ENCODE measurements around the gene RPL29. TPM values are rescaled to one million over a fixed set of nuclear protein-coding genes. Genes with fewer than 3 reads are reported as not detected.

Gene RPL29
- total and polyA plus RNA-seq, 2 of the 8 experiments (the other 6 are each of a cell fraction or from before 2014, with no cell fraction given) = 1,467 to 2,660 TPM

DNA sequence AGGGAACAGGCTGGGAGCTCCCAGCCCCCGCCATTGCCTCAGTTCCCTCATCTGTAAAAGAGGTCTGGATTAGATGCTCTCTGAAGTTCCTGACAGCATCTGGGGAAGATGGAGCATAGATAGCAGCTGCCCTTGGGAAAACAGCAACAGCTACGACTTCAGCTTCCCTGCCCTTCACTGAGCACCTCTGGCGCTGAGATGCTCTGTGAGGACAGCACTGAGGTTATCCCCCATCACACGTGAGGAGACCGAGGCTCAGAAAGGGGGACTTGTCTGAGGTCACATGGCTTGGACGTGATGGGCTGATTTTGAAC is 11.1 kb upstream of the RPL29 start:
- Histone ChIP-seq H3K36me3 (ENCODE audit: control insufficient read depth in 2 of 4, insufficient read depth in 4 of 4, low read length in 3 of 4) (no peaks in the 10 kb centered on the region), H2BK15ac (ENCODE audit: low read length) (peak overlapping the region; percentile 33; the same call in 1 of the 2 replicates), H2BK20ac (ENCODE audit: low read length) (0 out of 2 replicates have a peak overlapping the region, but pooled peaks have one; percentile 13), H3K4ac (replicated peaks; ENCODE audit: insufficient read length, low read depth, low read length) (peak overlapping the region; percentile 27), H3K4me1 (replicated peaks in 1 of 4; ENCODE audit: control insufficient read depth in 3 of 4, insufficient read depth in 4 of 4, low read length in 3 of 4) (peaks cover 8 to 46% (median 33%) of the 10 kb centered on the region in 4 experiments), H2BK120ac (replicated peaks; ENCODE audit: low read depth, low read length) (no peak overlapping the region), H3K56ac (replicated peaks; ENCODE audit: insufficient read length, low read depth, low read length) (no peak overlapping the region), H3K27ac (ENCODE audit: low read depth, low read length) (no peak overlapping the region), H3K79me2 (ENCODE audit: control insufficient read depth in 1 of 2, insufficient read depth in 2 of 2, low read length in 2 of 2) (no peaks in the 10 kb centered on the region), H3K23ac (ENCODE audit: insufficient read length) (no peak overlapping the region), H3K79me1 (ENCODE audit: low read depth, low read length) (no peaks in the 10 kb centered on the region), H4K91ac (replicated peaks; ENCODE audit: insufficient read length, low read length) (peak overlapping the region; percentile 88), H2AK5ac (ENCODE audit: low read depth, low read length) (peak overlapping the region; percentile 49; the same call in 1 of the 2 replicates), H4K8ac (ENCODE audit: extremely low read depth, insufficient read depth, low read length) (no peak overlapping the region), H4K5ac (ENCODE audit: insufficient read length, low read depth, low read length) (no peak overlapping the region), H3K4me2 (ENCODE audit: insufficient read depth in 1 of 2, low read depth in 2 of 2, low read length in 2 of 2) (peak overlapping the region in 1 of 2 experiments; percentile 73; a peak in 2 of 4 replicates), H3K4me3 (ENCODE audit: extremely low read depth in 1 of 4, insufficient read depth in 2 of 4, low read depth in 3 of 4, low read length in 4 of 4) (no peak overlapping the region), H3K23me2 (ENCODE audit: low read depth, low read length) (peaks cover 7% of the 10 kb centered on the region; the same call in 1 of the 2 replicates), H2BK12ac (ENCODE audit: low read depth, low read length) (peak overlapping the region; percentile 52; the same call in 1 of the 2 replicates), H2BK5ac (ENCODE audit: low read depth, low read length) (0 out of 2 replicates have a peak overlapping the region, but pooled peaks have one; percentile 50), H4K20me1 (replicated peaks in 1 of 2; ENCODE audit: control insufficient read depth in 1 of 2, insufficient read depth in 2 of 2, low read length in 2 of 2) (peaks cover 0 to 1% of the 10 kb centered on the region in 2 experiments), H3K18ac (ENCODE audit: extremely low read depth, low read length) (peak overlapping the region; percentile 71), H3K14ac (ENCODE audit: insufficient read length) (no peak overlapping the region), H3K9ac (replicated peaks in 1 of 4; ENCODE audit: extremely low read depth in 1 of 4, low read depth in 3 of 4, low read length in 3 of 4) (0 out of 7 replicates have a peak overlapping the region, but pooled peaks of 1 of the 4 experiments have one; percentile 28), H3K9me3 (ENCODE audit: insufficient read depth in 2 of 2, low read depth in 1 of 2, low read length in 1 of 2) (no peaks in the 10 kb centered on the region), H2AFZ (ENCODE audit: low read length) (no peak overlapping the region), H3K27me3 (replicated peaks in 1 of 4; ENCODE audit: control insufficient read depth in 3 of 4, extremely low read depth in 1 of 4, insufficient read depth in 3 of 4, low read length in 3 of 4) (no peaks in the 10 kb centered on the region; a peak in 3 of 7 replicates)
- POLR2A ChIA-PET (ENCODE audit: partially characterized antibody) = interaction anchor here (7.2 kb wide), 1 partner anchor 14 kb away, joined by 95 read pairs; the partner anchor contains the start of gene RPL29
- TF ChIP-seq RBBP5 (IDR thresholded peaks at IDR 0.05; ENCODE audit: borderline replicate concordance, low read depth, low read length) (no peak), ASH2L (IDR thresholded peaks at IDR 0.05; ENCODE audit: low read length) (no peak), ZNF274 (IDR thresholded peaks at IDR 0.05; ENCODE audit: borderline replicate concordance, extremely low read depth, low read length) (no peak), TEAD4 (IDR thresholded peaks at IDR 0.05; ENCODE audit: low read depth, low read length) (no peak), CREB1 (IDR thresholded peaks at IDR 0.05) (no peak), RAD21 (IDR thresholded peaks at IDR 0.05 in 1 of 2, conservative IDR thresholded peaks at IDR 0.05 in 1 of 2; ENCODE audit: low read depth in 2 of 2, low read length in 2 of 2) (no peak), CBX8 (IDR thresholded peaks at IDR 0.05; ENCODE audit: borderline replicate concordance, low read depth, low read length) (no peak), SIRT6 (IDR thresholded peaks at IDR 0.05; ENCODE audit: low read length) (no peak), POLR2AphosphoS5 (IDR thresholded peaks at IDR 0.05; ENCODE audit: low read depth, low read length) (no peak), SIN3A (conservative IDR thresholded peaks at IDR 0.05 in 1 of 2, IDR thresholded peaks at IDR 0.05 in 1 of 2; ENCODE audit: low read depth in 1 of 2, low read length in 2 of 2) (no peak)
- TF ChIP-seq, protein P1, sequence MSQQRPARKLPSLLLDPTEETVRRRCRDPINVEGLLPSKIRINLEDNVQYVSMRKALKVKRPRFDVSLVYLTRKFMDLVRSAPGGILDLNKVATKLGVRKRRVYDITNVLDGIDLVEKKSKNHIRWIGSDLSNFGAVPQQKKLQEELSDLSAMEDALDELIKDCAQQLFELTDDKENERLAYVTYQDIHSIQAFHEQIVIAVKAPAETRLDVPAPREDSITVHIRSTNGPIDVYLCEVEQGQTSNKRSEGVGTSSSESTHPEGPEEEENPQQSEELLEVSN (IDR thresholded peaks at IDR 0.05) = no peak
- TF ChIP-seq, protein P2, sequence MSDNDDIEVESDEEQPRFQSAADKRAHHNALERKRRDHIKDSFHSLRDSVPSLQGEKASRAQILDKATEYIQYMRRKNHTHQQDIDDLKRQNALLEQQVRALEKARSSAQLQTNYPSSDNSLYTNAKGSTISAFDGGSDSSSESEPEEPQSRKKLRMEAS (IDR thresholded peaks at IDR 0.05) = no peak
- FAIRE-seq = no peak
- 88% methylated on average over 6 of the region's 6 CpGs; no CpG with 5 or more reads in 1 of the 2 experiments for WGBS, 2 experiments (ENCODE audit: extremely low coverage in 1 of 2, insufficient coverage in 1 of 2, insufficient read length in 1 of 2, insufficient replicate concordance in 2 of 2, low coverage in 1 of 2, low lambda C conversion rate in 2 of 2, missing lambda C conversion rate in 1 of 2)
- CTCF ChIA-PET (ENCODE audit: partially characterized antibody) = interaction anchor here (0.8 to 24.7 kb wide), 11 partner anchors 10 to 225 kb away, joined by 3 to 984 read pairs (median 4); partner anchors contain the start of genes ABHD14B and DUSP7
- no peak for DNase-seq (ENCODE audit: low read depth in 1 of 2, low spot score in 2 of 2)
